ENCODE measurements around the gene OR8H3.

OR8H3 gene

GRCh38 chr11:56172256-56172830 lies 50.2 kb downstream of the OR8H3 start:
- no peaks in the 10 kb centered on the region for H3K36me3 ChIP-seq (ENCODE audit: control insufficient read depth, insufficient read depth, low read length)
- no peaks in the 10 kb centered on the region for H3K27me3 ChIP-seq (ENCODE audit: control insufficient read depth, insufficient read depth, low read length, poor library complexity, severe bottlenecking)
- no peak overlapping the region for H3K27ac ChIP-seq (ENCODE audit: insufficient read depth, low read depth, low read length, poor library complexity, severe bottlenecking)
- no peak overlapping the region for H3K4me3 ChIP-seq (ENCODE audit: insufficient read depth, low read depth, low read length)
- 88 to 97% methylated on average over 2 to 3 of the region's 3 CpGs for WGBS, 2 experiments
- H3K9me3 ChIP-seq (ENCODE audit: control insufficient read depth, low read length) = no peaks in the 10 kb centered on the region
- H3K4me1 ChIP-seq (ENCODE audit: control insufficient read depth, insufficient read depth, low read length) = no peaks in the 10 kb centered on the region

Measured in ectodermal cell (in vitro differentiated cells).